HepG2 (cell line): ENCODE results near the gene TTPAL. TPM values are rescaled to one million over a fixed set of nuclear protein-coding genes. Genes with fewer than 3 reads are reported as not detected.

Experiments
- BHLHE40 ChIP-seq: IDR thresholded peaks from 2 replicates; pipeline ENCODE4 v1.6.1; 2011; ENCODE audit warnings: low read length, improper control_type of control experiment
- EEA1 ChIP-seq: sonication (generic); formaldehyde crosslinking; IDR thresholded peaks from 2 replicates; pipeline ENCODE4 v1.5.1; 2020; ENCODE audit warnings: mild to moderate bottlenecking, missing genetic modification reagents, borderline replicate concordance
- GZF1 ChIP-seq: sonication (generic); formaldehyde crosslinking; IDR thresholded peaks from 2 replicates; pipeline ENCODE4 v1.5.1; 2020; ENCODE audit warnings: mild to moderate bottlenecking, missing genetic modification reagents
- IRF1 ChIP-seq: sonication (generic); formaldehyde crosslinking; IDR thresholded peaks from 2 replicates; pipeline ENCODE4 v1.4.0; 2020; ENCODE audit warnings: low read depth, mild to moderate bottlenecking, missing genetic modification reagents
- NFYB ChIP-seq: sonication (generic); formaldehyde crosslinking; IDR thresholded peaks from 2 replicates; pipeline ENCODE4 v1.4.0; 2020; ENCODE audit warnings: missing genetic modification reagents
- RAD21 ChIP-seq: fragments of 450-650 bp; formaldehyde crosslinking; IDR thresholded peaks from 2 replicates; pipeline ENCODE4 v1.5.0; 2020; ENCODE audit warnings: mild to moderate bottlenecking
- RERE ChIP-seq: IDR thresholded peaks from 2 replicates; pipeline ENCODE4 v1.6.1; 2016; ENCODE audit warnings: low read depth, missing genetic modification reagents, missing compliant biosample characterization
- SMAD9 ChIP-seq: sonication (generic); formaldehyde crosslinking; IDR thresholded peaks from 2 replicates; pipeline ENCODE4 v1.5.1; 2020; ENCODE audit warnings: mild to moderate bottlenecking, missing genetic modification reagents
- SNAPC5 ChIP-seq: sonication (generic); formaldehyde crosslinking; IDR thresholded peaks from 2 replicates; pipeline ENCODE4 v1.8.1; 2023; ENCODE audit warnings: mild to moderate bottlenecking, missing genetic modification reagents, borderline replicate concordance
- SNRNP70 ChIP-seq: fragments of 200-400 bp; formaldehyde crosslinking; IDR thresholded peaks from 2 replicates; pipeline ENCODE4 v1.6.1; 2017; ENCODE audit warnings: mild to moderate bottlenecking, low read depth, low read length, moderate library complexity
- THAP8 ChIP-seq: sonication (generic); formaldehyde crosslinking; IDR thresholded peaks from 2 replicates; pipeline ENCODE4 v1.5.1; 2020; ENCODE audit warnings: missing genetic modification reagents, mild to moderate bottlenecking, borderline replicate concordance
- TOE1 ChIP-seq: sonication (generic); formaldehyde crosslinking; IDR thresholded peaks from 2 replicates; pipeline ENCODE4 v1.4.0; 2020; ENCODE audit warnings: mild to moderate bottlenecking, missing genetic modification reagents
- ZC3H4 ChIP-seq: sonication (generic); formaldehyde crosslinking; IDR thresholded peaks from 2 replicates; pipeline ENCODE4 v1.4.0; 2020; ENCODE audit warnings: missing genetic modification reagents, borderline replicate concordance
- ZEB1 ChIP-seq: IDR thresholded peaks from 2 replicates; pipeline ENCODE4 v1.6.1; 2012; ENCODE audit warnings: mild to moderate bottlenecking, low read depth, inconsistent platforms; ENCODE audit not compliant: insufficient replicate concordance
- ZNF205 ChIP-seq: IDR thresholded peaks from 2 replicates; pipeline ENCODE4 v1.6.1; 2018; ENCODE audit warnings: missing biosample characterization, missing genetic modification reagents
- ZNF224 ChIP-seq: sonication (generic); formaldehyde crosslinking; IDR thresholded peaks from 2 replicates; pipeline ENCODE4 v1.5.0; 2020; ENCODE audit warnings: mild to moderate bottlenecking, missing genetic modification reagents
- ZNF451 ChIP-seq: sonication (generic); formaldehyde crosslinking; IDR thresholded peaks from 2 replicates; pipeline ENCODE4 v1.5.0; 2020; ENCODE audit warnings: mild to moderate bottlenecking, missing genetic modification reagents
- ZNF460 ChIP-seq: sonication (generic); formaldehyde crosslinking; IDR thresholded peaks from 2 replicates; pipeline ENCODE4 v1.5.1; 2020; ENCODE audit warnings: missing genetic modification reagents, mild to moderate bottlenecking, borderline replicate concordance
- ZNF580 ChIP-seq: IDR thresholded peaks from 2 replicates; pipeline ENCODE4 v1.6.1; 2016; ENCODE audit warnings: low read depth, borderline replicate concordance
- ZNF691 ChIP-seq: sonication (generic); formaldehyde crosslinking; IDR thresholded peaks from 2 replicates; pipeline ENCODE4 v1.4.0; 2020; ENCODE audit warnings: missing genetic modification reagents, low read depth, mild to moderate bottlenecking, borderline replicate concordance
- ZSCAN29 ChIP-seq: sonication (generic); formaldehyde crosslinking; conservative IDR thresholded peaks from 2 replicates; pipeline ENCODE4 v1.4.0; 2020; ENCODE audit warnings: mild to moderate bottlenecking, missing genetic modification reagents
- polyA plus RNA-seq, 8 experiments: library from polyadenylated mRNA; depleted of rRNA in 3 of 8; stranded (reverse) in 7 of 8; unstranded in 1 of 8; fragments of >200 nt; fragmentation: Illumina TruSeq in 4 of 8; extraction: Trizol in 4 of 8; gene quantifications; 2 replicates each; pipeline versions ENCODE4 v1.2.1 to v1.2.3, GENCODE V29; 2011 to 2016; ENCODE audit warnings: low read depth in 4 of 8, missing spikeins in 1 of 8, mixed read lengths in 1 of 8; ENCODE audit not compliant: insufficient read depth in 1 of 8
- total RNA-seq, 5 experiments: library from RNA; depleted of rRNA; stranded (reverse); fragments of >200 nt; fragmentation: Illumina TruSeq; extraction: Trizol; gene quantifications; 2 replicates each; pipeline ENCODE4 v1.2.3, GENCODE V29; 2016; ENCODE audit warnings: low read depth in 1 of 5

TTPAL gene
- total and polyA plus RNA-seq, 2 of the 13 experiments (the other 11 are each of a cell fraction or from before 2014, with no cell fraction given): 4.3 to 18.8 TPM

GRCh38 chr20:44430270-44431065 is 45.2 kb upstream of the TTPAL start (continued):
- TF ChIP-seq RERE (CRISPR knock-in tag) (no peak; the same call in 1 of the 2 replicates), BHLHE40 (no peak), EEA1 (CRISPR knock-in tag) (no peak), IRF1 (CRISPR knock-in tag) (no peak), ZNF205 (no peak), GZF1 (CRISPR knock-in tag) (no peak), ZEB1 (no peak), TOE1 (CRISPR knock-in tag) (no peak), SNAPC5 (CRISPR knock-in tag) (no peak), ZNF451 (CRISPR knock-in tag) (0 out of 2 replicates have a peak, but pooled peaks have one; percentile 43), ZNF691 (no peak; the same call in 1 of the 2 replicates), SMAD9 (CRISPR knock-in tag) (no peak), RAD21 (0 out of 2 replicates have a peak, but pooled peaks have one; percentile 11), THAP8 (CRISPR knock-in tag) (no peak), NFYB (CRISPR knock-in tag) (0 out of 2 replicates have a peak, but pooled peaks have one; percentile 12), ZSCAN29 (CRISPR knock-in tag) (no peak), SNRNP70 (no peak), ZNF580 (CRISPR knock-in tag) (peak; percentile 2; the same call in 1 of the 2 replicates), ZNF224 (no peak), ZC3H4 (CRISPR knock-in tag) (0 out of 2 replicates have a peak, but pooled peaks have one; percentile 12), ZNF460 (CRISPR knock-in tag) (no peak)
